HEK293 (cell line): ENCODE measurements around the gene JAZF1.

Experiments
- CTCF ChIA-PET: fragments of 350-600 bp; formaldehyde crosslinking; extraction: SDS; loops from one replicate; lab custom pipeline; 2021; ENCODE audit warnings: antibody characterized with exemption; lab: Yijun Ruan, JAX
- POLR2A ChIA-PET: fragments of 300-600 bp; formaldehyde crosslinking; extraction: SDS; loops from one replicate; lab custom pipeline; 2020; ENCODE audit warnings: antibody characterized with exemption, inconsistent platforms; lab: Yijun Ruan, JAX
- H3K27ac ChIP-seq: fragments of 200-500 bp; sonication (Bioruptor generic); 2 replicates; pipeline ENCODE4 v1.5.1; 2014; ENCODE audit warnings: low read depth, low read length, control low read depth, inconsistent platforms; ENCODE audit errors: extremely low read depth
- H3K36me3 ChIP-seq, 2 experiments: fragments of 200-500 bp in 1 of 2; sonication (Bioruptor generic) in 1 of 2; 1 replicate in 1 of 2; 2 replicates in 1 of 2; pipeline ENCODE4 v1.5.1; 2014 to 2017; ENCODE audit warnings: inconsistent platforms in 2 of 2, low read length in 2 of 2; ENCODE audit not compliant: control insufficient read depth in 2 of 2, insufficient read depth in 1 of 2
- H3K4me1 ChIP-seq: fragments of 200-500 bp; sonication (Bioruptor generic); 2 replicates; pipeline ENCODE4 v1.5.1; 2014; ENCODE audit warnings: mild to moderate bottlenecking, low read length, inconsistent platforms; ENCODE audit not compliant: control insufficient read depth, insufficient read depth
- H3K4me3 ChIP-seq: 2 replicates; pipeline ENCODE4 v1.5.1; 2011; ENCODE audit warnings: low read depth, mild to moderate bottlenecking, control low read depth, low read length, moderate library complexity
- H3K9me3 ChIP-seq: fragments of 200-500 bp; sonication (Bioruptor generic); 2 replicates; pipeline ENCODE4 v1.5.1; 2014; ENCODE audit warnings: low read depth, low read length, inconsistent platforms; ENCODE audit not compliant: control insufficient read depth, insufficient read depth
- BCL11A ChIP-seq: fragments of 450-650 bp; formaldehyde crosslinking; IDR thresholded peaks from 2 replicates; pipeline ENCODE4 v1.5.1; 2016; ENCODE audit warnings: low read depth, missing biosample characterization, missing genetic modification characterization
- EGR2 ChIP-seq: fragments of 450-650 bp; formaldehyde crosslinking; IDR thresholded peaks from 2 replicates; pipeline ENCODE4 v1.5.1; 2016; ENCODE audit warnings: low read depth, missing biosample characterization, missing genetic modification characterization
- SCRT2 ChIP-seq: fragments of 450-650 bp; formaldehyde crosslinking; IDR thresholded peaks from 2 replicates; pipeline ENCODE4 v1.5.1; 2016; ENCODE audit warnings: missing biosample characterization, missing genetic modification characterization
- SP7 ChIP-seq: fragments of 450-650 bp; formaldehyde crosslinking; IDR thresholded peaks from 2 replicates; pipeline ENCODE4 v1.5.1; 2016; ENCODE audit warnings: missing biosample characterization, missing genetic modification characterization
- TRIM28 ChIP-seq: IDR thresholded peaks from 2 replicates; pipeline ENCODE4 v1.6.1; 2011; ENCODE audit warnings: low read length, control low read depth, borderline replicate concordance
- ZBTB1 ChIP-seq: fragments of 450-650 bp; formaldehyde crosslinking; IDR thresholded peaks from 2 replicates; pipeline ENCODE4 v1.5.1; 2016; ENCODE audit warnings: missing biosample characterization, missing genetic modification characterization
- ZBTB7A ChIP-seq: fragments of 450-650 bp; formaldehyde crosslinking; IDR thresholded peaks from 2 replicates; pipeline ENCODE4 v1.5.1; 2016; ENCODE audit warnings: low read depth, missing biosample characterization, missing genetic modification characterization
- ZFHX2 ChIP-seq: fragments of 450-650 bp; formaldehyde crosslinking; conservative IDR thresholded peaks from 2 replicates; pipeline ENCODE4 v1.5.1; 2016; ENCODE audit warnings: missing biosample characterization, missing genetic modification characterization
- ZFP3 ChIP-seq: fragments of 450-650 bp; formaldehyde crosslinking; IDR thresholded peaks from 2 replicates; pipeline ENCODE4 v1.5.1; 2016; ENCODE audit warnings: low read depth, missing biosample characterization, missing genetic modification characterization
- ZNF121 ChIP-seq: fragments of 450-650 bp; formaldehyde crosslinking; IDR thresholded peaks from 2 replicates; pipeline ENCODE4 v1.5.1; 2016; ENCODE audit warnings: missing biosample characterization, missing genetic modification characterization
- ZNF138 ChIP-seq: fragments of 450-650 bp; formaldehyde crosslinking; IDR thresholded peaks from 2 replicates; pipeline ENCODE4 v1.5.1; 2016; ENCODE audit warnings: missing biosample characterization, missing genetic modification characterization, borderline replicate concordance
- ZNF155 ChIP-seq: fragments of 450-650 bp; formaldehyde crosslinking; IDR thresholded peaks from 2 replicates; pipeline ENCODE4 v1.5.1; 2016; ENCODE audit warnings: missing biosample characterization, missing genetic modification characterization
- ZNF202 ChIP-seq: fragments of 450-650 bp; formaldehyde crosslinking; IDR thresholded peaks from 2 replicates; pipeline ENCODE4 v1.5.1; 2016; ENCODE audit warnings: missing biosample characterization, missing genetic modification characterization, borderline replicate concordance
- ZNF362 ChIP-seq: fragments of 450-650 bp; formaldehyde crosslinking; IDR thresholded peaks from 2 replicates; pipeline ENCODE4 v1.5.1; 2016; ENCODE audit warnings: missing biosample characterization, missing genetic modification characterization
- ZNF394 ChIP-seq: fragments of 450-650 bp; formaldehyde crosslinking; IDR thresholded peaks from 2 replicates; pipeline ENCODE4 v1.5.1; 2016; ENCODE audit warnings: missing biosample characterization, missing genetic modification characterization, mild to moderate bottlenecking, moderate library complexity, borderline replicate concordance
- ZNF423 ChIP-seq: fragments of 450-650 bp; formaldehyde crosslinking; IDR thresholded peaks from 2 replicates; pipeline ENCODE4 v1.5.1; 2016; ENCODE audit warnings: missing biosample characterization, missing genetic modification characterization
- ZNF707 ChIP-seq: fragments of 450-650 bp; formaldehyde crosslinking; IDR thresholded peaks from 2 replicates; pipeline ENCODE4 v1.5.1; 2016; ENCODE audit warnings: missing biosample characterization, missing genetic modification characterization
- ZNF76 ChIP-seq: fragments of 450-650 bp; formaldehyde crosslinking; IDR thresholded peaks from 2 replicates; pipeline ENCODE4; 2016; ENCODE audit warnings: low read depth, missing biosample characterization, missing genetic modification characterization, borderline replicate concordance
- TF ChIP-seq, protein P1 (sequence below): fragments of 450-650 bp; formaldehyde crosslinking; IDR thresholded peaks from 2 replicates; pipeline ENCODE4 v1.5.1; 2016; ENCODE audit warnings: missing biosample characterization, missing genetic modification characterization

JAZF1 gene

DNA sequence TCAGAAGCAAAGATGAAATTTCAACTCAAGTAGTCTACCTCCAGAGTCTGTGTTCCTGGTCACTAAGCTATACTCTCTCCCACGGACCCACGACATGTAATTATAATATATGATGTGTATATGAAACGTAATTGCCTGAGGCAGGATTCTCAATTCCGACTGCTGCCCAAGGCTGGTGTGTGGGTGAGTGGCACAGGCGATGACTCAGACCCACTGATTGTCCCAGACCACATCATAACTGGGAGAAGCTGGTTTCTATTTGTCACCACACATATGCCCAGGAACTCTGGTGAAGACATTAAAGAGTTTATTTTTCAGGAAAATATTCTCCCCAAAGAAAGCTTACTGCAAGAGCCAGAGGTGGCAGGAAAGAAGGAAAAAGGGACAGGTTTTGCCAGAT is 219.3 kb downstream of the JAZF1 start:
- Histone ChIP-seq H3K36me3 (no peaks in the 10 kb centered on the region), H3K9me3 (no peaks in the 10 kb centered on the region), H3K27ac (no peak overlapping the region), H3K4me1 (no peaks in the 10 kb centered on the region), H3K4me3 (no peak overlapping the region)
- CTCF ChIA-PET = interaction anchor here (1.0 to 1.1 kb wide), 2 partner anchors 14 to 41 kb away, joined by 3 to 4 read pairs; no protein-coding TSS in a partner anchor
- TF ChIP-seq ZNF202 (tag by site-specific recombination) (no peak), ZNF138 (tag by site-specific recombination) (no peak), ZNF155 (tag by site-specific recombination) (no peak), ZBTB7A (no peak), SP7 (tag by site-specific recombination) (0 out of 2 replicates have a peak, but pooled peaks have one; percentile 27), EGR2 (peak; percentile 54; the same call in 1 of the 2 replicates), ZNF423 (tag by site-specific recombination) (no peak), ZFHX2 (tag by site-specific recombination) (peak; percentile 71)
- POLR2A ChIA-PET = interaction anchor here (0.5 kb wide), 1 partner anchor 13 kb away, joined by 3 read pairs; no protein-coding TSS in a partner anchor

DNA sequence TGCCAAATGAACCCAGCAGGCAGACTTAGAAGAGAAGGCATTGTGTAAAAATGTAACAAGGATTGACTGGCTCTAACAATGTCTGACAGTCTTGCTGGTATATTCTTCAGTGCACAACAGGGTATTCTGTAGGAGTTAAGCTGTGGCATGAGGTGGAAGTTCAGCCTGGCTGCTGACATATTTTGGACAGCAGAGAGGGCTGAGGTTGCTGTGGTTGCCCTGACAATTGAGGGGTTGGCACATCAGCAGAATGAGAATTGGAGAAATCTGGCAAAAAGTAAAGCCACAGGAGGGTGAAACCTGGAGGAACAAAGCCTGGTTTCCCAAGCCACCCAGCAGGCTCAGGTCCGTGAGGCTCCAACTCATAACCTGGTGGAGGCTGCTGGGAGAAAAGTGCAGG is 220.2 kb downstream of the JAZF1 start:
- H3K4me1 ChIP-seq = no peaks in the 10 kb centered on the region
- no peak for TF ChIP-seq ZNF76
- no peak for TF ChIP-seq ZNF394 (tag by site-specific recombination)
- TF ChIP-seq, protein P1, sequence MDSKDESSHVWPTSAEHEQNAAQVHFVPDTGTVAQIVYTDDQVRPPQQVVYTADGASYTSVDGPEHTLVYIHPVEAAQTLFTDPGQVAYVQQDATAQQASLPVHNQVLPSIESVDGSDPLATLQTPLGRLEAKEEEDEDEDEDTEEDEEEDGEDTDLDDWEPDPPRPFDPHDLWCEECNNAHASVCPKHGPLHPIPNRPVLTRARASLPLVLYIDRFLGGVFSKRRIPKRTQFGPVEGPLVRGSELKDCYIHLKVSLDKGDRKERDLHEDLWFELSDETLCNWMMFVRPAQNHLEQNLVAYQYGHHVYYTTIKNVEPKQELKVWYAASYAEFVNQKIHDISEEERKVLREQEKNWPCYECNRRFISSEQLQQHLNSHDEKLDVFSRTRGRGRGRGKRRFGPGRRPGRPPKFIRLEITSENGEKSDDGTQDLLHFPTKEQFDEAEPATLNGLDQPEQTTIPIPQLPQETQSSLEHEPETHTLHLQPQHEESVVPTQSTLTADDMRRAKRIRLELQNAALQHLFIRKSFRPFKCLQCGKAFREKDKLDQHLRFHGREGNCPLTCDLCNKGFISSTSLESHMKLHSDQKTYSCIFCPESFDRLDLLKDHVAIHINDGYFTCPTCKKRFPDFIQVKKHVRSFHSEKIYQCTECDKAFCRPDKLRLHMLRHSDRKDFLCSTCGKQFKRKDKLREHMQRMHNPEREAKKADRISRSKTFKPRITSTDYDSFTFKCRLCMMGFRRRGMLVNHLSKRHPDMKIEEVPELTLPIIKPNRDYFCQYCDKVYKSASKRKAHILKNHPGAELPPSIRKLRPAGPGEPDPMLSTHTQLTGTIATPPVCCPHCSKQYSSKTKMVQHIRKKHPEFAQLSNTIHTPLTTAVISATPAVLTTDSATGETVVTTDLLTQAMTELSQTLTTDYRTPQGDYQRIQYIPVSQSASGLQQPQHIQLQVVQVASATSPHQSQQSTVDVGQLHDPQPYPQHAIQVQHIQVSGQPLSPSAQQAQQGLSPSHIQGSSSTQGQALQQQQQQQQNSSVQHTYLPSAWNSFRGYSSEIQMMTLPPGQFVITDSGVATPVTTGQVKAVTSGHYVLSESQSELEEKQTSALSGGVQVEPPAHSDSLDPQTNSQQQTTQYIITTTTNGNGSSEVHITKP (tag by site-specific recombination) = no peak
- no peak for TF ChIP-seq ZNF362 (tag by site-specific recombination)
- no peak for TF ChIP-seq TRIM28
- TF ChIP-seq ZNF707 (tag by site-specific recombination) = no peak
- no peak for TF ChIP-seq BCL11A (tag by site-specific recombination)
- TF ChIP-seq ZBTB1 (tag by site-specific recombination) = no peak
- TF ChIP-seq SCRT2 (tag by site-specific recombination) = no peak
- TF ChIP-seq, all 188 proteins: peak for 0
- Histone ChIP-seq H3K9me3 (no peaks in the 10 kb centered on the region), H3K27ac (no peak overlapping the region), H3K4me3 (no peak overlapping the region), H3K36me3 (no peaks in the 10 kb centered on the region)
- CTCF ChIA-PET = interaction anchor here (0.5 to 1.1 kb wide), 3 partner anchors 15 to 667 kb away, joined by 3 to 4 read pairs (median 4); no protein-coding TSS in a partner anchor
- POLR2A ChIA-PET = no interaction called here

GRCh38 chr7:27958933-27959548 is 221.6 kb downstream of the JAZF1 start:
- POLR2A ChIA-PET = no interaction called here
- Histone ChIP-seq H3K36me3 (no peaks in the 10 kb centered on the region), H3K27ac (no peak overlapping the region), H3K9me3 (no peaks in the 10 kb centered on the region), H3K4me1 (no peaks in the 10 kb centered on the region), H3K4me3 (no peak overlapping the region)
- TF ChIP-seq SP7 (tag by site-specific recombination) = peak; percentile 52; the same call in 1 of the 2 replicates
- TF ChIP-seq ZNF121 = no peak
- TF ChIP-seq ZFP3 (tag by site-specific recombination) = peak; percentile 57
- CTCF ChIA-PET = interaction anchor here (1.1 kb wide), 1 partner anchor 214 kb away, joined by 3 read pairs; no protein-coding TSS in a partner anchor
